GM12801 (cell line): ENCODE measurements around the gene PLSCR3.

ENCODE experiments used
- CTCF ChIP-seq: IDR thresholded peaks from one replicate; pipeline ENCODE4 v1.5.1; 2011; ENCODE audit warnings: control low read depth; ENCODE audit not compliant: insufficient read length; ENCODE audit errors: extremely low read depth

The PLSCR3 gene

DNA sequence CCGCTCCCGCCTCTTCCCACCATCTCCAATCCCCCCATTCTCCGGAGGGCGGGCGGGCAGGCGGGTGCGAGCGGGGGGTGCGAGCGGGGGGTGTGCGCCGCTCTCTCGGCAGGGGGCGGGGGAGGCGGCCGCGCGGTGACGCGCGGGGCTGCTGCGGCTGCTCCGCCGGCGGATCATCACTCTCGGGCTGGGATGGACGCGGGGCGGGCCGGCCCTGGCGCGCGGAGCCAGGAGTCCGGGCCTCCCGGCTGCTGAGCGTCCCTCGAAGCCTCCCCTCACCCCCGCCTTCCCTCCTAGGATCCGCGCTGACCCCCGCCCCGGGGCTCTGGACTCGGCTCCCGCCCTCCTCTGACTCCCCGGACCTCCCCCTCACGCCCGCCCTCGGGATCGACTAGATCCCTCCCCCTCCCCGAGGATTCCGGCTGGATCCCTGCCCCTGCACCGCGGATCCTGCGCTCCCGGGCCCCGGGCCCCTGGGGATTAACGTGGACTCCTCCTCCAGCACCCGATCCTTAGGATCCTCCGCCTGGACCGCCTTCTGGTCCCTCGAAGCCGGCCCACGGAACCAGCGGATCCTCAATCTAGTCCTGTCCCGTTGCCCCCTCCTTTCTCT lies 10.5 kb upstream of the PLSCR3 start:
- TF ChIP-seq CTCF = no peak

DNA sequence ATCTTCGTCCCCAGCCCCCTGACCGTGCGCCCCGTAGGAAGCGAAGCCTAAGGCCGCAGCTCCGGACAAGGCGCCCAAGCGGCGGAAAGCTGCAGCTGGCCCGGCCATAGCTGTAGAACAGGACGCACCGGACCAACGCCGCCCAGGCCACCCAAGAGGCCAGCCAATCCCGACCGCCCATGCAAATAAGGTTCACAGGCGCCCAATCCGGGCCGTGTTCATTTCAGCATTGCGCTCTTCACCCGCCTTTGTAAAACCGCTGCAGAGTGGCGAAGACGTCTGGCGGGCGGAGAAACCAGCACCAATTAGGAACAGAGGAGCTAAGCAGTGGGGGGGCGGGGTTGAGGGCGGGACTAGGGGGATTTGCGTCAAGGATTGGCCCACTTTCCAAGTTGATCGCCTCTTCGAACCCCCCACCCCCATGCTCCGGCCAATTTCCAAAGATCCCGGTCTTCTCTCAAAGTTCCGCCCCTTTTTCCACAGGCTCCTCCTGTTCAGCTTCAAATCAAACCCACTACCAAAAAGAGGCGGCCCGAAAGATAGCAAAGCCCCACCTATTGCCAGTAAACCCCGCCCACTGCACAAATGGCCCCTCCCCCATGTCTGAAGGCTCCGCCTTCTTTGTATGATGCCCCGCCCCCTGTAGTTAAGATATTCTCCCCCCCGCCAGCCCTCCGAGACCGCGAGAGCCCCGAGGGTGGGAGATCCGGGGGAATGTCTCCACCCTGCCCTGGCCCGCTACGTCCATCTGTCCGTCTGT lies 9.8 kb upstream of the PLSCR3 start, which contains the start of gene TMEM256:
TMEM256 (minus strand) TSS at position 121 of the 760 bp plus-strand sequence; CDS start at position 108, 13 bp downstream.
- no peak for TF ChIP-seq CTCF

DNA sequence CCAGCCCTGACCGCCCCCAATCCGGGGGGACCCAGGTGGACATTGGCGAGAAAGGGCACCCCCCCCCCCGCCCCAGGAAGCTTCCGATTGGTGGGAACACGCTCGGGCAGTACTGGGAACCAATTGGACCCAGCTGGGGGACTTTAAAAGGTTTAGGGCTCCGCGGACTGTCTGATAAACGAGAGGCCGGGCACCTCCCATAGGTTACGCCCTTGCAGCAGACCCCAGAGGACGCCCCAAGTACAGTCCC lies 9.3 kb upstream of the PLSCR3 start:
- no peak for TF ChIP-seq CTCF

- no peak for TF ChIP-seq CTCF
These were observed 8.9 kb upstream of the PLSCR3 start for GRCh38 chr17:7403043-7403726.

- TF ChIP-seq CTCF = no peak
These were observed 4.3 kb upstream of the PLSCR3 start for GRCh38 chr17:7398612-7399011.

GRCh38 chr17:7396147-7396546 lies 1.8 kb upstream of the PLSCR3 start:
- no peak for TF ChIP-seq CTCF

GRCh38 chr17:7393613-7394451 lies 493 bp downstream of the PLSCR3 start:
- TF ChIP-seq CTCF = no peak
